ENCODE data around the gene CHTOP.
"Not testable (repeated sequence)": the region's sequence is repeated elsewhere in the genome, so short reads cannot be mapped to it uniquely, and the experiment has no call there.

Gene CHTOP

GRCh38 chr1:153631047-153632022 lies 2.5 kb upstream of the CHTOP start:
- no peak for DNase-seq (ENCODE audit: low read depth in 1 of 2, low spot score in 1 of 2)

- DNase-seq (ENCODE audit: low read depth in 1 of 2, low spot score in 1 of 2), result no peak
Observed at GRCh38 chr1:153633161-153633753, 609 bp upstream of the CHTOP start.

GRCh38 chr1:153635872-153636271 lies 2.0 kb downstream of the CHTOP start:
- DNase-seq (ENCODE audit: low read depth in 1 of 2, low spot score in 1 of 2), result no peak

GRCh38 chr1:153636312-153636711 lies 2.4 kb downstream of the CHTOP start:
- DNase-seq (ENCODE audit: low read depth in 1 of 2, low spot score in 1 of 2), result no peak

- DNase-seq (ENCODE audit: low read depth in 1 of 2, low spot score in 1 of 2), result no peak
Observed at GRCh38 chr1:153638261-153638660, 4.4 kb downstream of the CHTOP start.

GRCh38 chr1:153639280-153639679 lies 5.4 kb downstream of the CHTOP start:
- no peak for DNase-seq (ENCODE audit: low read depth in 1 of 2, low spot score in 1 of 2)

GRCh38 chr1:153640213-153640612 lies 6.3 kb downstream of the CHTOP start:
- not testable (repeated sequence) for DNase-seq (ENCODE audit: low read depth in 1 of 2, low spot score in 1 of 2)

GRCh38 chr1:153640861-153641260 lies 7.0 kb downstream of the CHTOP start:
- no peak for DNase-seq (ENCODE audit: low read depth in 1 of 2, low spot score in 1 of 2)

- DNase-seq (ENCODE audit: low read depth in 1 of 2, low spot score in 1 of 2), result no peak
Observed at GRCh38 chr1:153642161-153642560, 8.3 kb downstream of the CHTOP start.

GRCh38 chr1:153643100-153643499 lies 9.2 kb downstream of the CHTOP start:
- no peak for DNase-seq (ENCODE audit: low read depth in 1 of 2, low spot score in 1 of 2)

GRCh38 chr1:153643816-153644215 lies 9.9 kb downstream of the CHTOP start:
- DNase-seq (ENCODE audit: low read depth in 1 of 2, low spot score in 1 of 2), result no peak

- DNase-seq (ENCODE audit: low read depth in 1 of 2, low spot score in 1 of 2), result no peak
Observed at GRCh38 chr1:153646672-153647345, 12.9 kb downstream of the CHTOP start.

GRCh38 chr1:153647346-153647714 lies 13.5 kb downstream of the CHTOP start:
- no peak for DNase-seq (ENCODE audit: low read depth in 1 of 2, low spot score in 1 of 2)

GRCh38 chr1:153648000-153648643 lies 14.3 kb downstream of the CHTOP start:
- DNase-seq (ENCODE audit: low read depth in 1 of 2, low spot score in 1 of 2), result no peak

GRCh38 chr1:153649137-153649862 lies 15.4 kb downstream of the CHTOP start:
- DNase-seq (ENCODE audit: low read depth in 1 of 2, low spot score in 1 of 2), result no peak

- no peak for DNase-seq (ENCODE audit: low read depth in 1 of 2, low spot score in 1 of 2)
Observed at GRCh38 chr1:153649863-153650235, 16.0 kb downstream of the CHTOP start.

- DNase-seq (ENCODE audit: low read depth in 1 of 2, low spot score in 1 of 2), result no peak
Observed at GRCh38 chr1:153651771-153652170, 17.9 kb downstream of the CHTOP start.

- no peak for DNase-seq (ENCODE audit: low read depth in 1 of 2, low spot score in 1 of 2)
Observed at GRCh38 chr1:153652805-153653500, 19.1 kb downstream of the CHTOP start.

- no peak for DNase-seq (ENCODE audit: low read depth in 1 of 2, low spot score in 1 of 2)
Observed at GRCh38 chr1:153655333-153655732, 21.5 kb downstream of the CHTOP start.
